DMS53 treated with DMSO at 0.1 percent for 48 hours (cell line): Measurements from ENCODE around the gene GCM1.
A peak's percentile ranks its signal among the peaks of the same experiment; 100 is the strongest.
"Not testable (repeated sequence)": the region's sequence is repeated elsewhere in the genome, so short reads cannot be mapped to it uniquely, and the experiment has no call there.

ENCODE experiments used
- DNase-seq: peaks from one replicate; lab custom pipeline; 2025; ENCODE audit not compliant: unreplicated experiment; lab: John Stamatoyannopoulos, UW

The GCM1 gene, protein sequence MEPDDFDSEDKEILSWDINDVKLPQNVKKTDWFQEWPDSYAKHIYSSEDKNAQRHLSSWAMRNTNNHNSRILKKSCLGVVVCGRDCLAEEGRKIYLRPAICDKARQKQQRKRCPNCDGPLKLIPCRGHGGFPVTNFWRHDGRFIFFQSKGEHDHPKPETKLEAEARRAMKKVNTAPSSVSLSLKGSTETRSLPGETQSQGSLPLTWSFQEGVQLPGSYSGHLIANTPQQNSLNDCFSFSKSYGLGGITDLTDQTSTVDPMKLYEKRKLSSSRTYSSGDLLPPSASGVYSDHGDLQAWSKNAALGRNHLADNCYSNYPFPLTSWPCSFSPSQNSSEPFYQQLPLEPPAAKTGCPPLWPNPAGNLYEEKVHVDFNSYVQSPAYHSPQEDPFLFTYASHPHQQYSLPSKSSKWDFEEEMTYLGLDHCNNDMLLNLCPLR

DNA sequence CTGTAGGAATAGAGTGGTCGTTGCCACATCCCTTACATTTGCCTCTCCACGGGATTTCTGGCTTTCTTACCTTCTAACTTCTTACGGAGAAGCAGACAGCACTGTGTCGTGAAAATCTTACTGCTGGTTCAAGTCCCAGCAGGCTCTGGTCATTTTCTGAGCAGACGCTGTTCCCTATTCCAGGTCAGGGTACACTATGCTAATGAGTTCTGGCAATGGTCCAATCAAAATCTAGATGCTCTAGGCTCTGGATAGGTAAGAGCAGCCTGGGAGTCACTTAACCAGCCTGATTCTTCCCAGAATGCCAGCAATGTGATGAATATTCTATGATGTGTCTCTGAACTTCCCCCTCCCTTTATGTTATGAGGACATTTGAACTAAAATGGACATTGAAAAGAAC is at the start of gene GCM1:
Gene GCM1, minus strand, starts transcription at position 158 of the 400 bp plus-strand sequence. CDS start 3,209 bp downstream, outside the sequence.
- DNase-seq = no peak

DNA sequence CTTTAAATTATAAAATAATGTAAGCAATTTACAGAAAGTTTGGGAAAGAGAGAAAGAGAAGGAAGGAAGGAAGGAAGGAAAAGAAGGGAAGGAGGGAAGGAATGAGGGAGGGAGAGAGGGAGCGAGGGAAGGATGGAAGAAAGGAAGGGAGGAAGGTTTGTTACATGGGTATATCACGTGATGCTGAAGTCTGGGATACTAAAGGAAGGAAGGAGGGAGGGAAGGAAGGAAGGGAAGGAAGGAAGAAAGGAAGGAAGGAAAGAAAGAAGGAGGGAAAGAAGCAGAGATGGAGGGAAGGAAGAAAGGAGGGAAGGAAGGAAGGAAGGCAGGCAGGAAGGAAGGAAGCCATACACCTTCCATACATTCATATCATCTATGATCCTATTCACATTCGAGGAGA is 48.9 kb upstream of the GCM1 start:
- no peak for DNase-seq

DNA sequence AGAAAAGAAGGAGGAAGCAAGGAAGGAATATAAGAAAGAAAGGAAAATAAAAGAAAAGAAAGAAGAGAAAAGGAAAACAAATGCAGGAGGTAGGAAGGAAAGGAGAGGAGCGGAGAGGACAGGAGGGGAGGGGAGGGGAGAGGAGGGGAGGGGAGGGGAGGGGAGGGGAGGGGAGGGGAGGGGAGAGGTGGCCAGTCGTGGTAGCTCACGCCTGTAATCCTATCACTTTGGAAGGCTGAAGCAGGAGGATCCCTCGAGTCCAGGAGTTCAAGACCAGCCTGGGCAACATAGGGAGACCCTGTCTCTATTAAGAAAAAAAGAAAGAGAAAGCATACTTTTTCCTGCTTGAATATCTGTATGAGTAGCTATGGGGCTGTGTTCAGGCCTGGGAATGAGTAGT is 46.4 kb upstream of the GCM1 start:
- no peak for DNase-seq

DNA sequence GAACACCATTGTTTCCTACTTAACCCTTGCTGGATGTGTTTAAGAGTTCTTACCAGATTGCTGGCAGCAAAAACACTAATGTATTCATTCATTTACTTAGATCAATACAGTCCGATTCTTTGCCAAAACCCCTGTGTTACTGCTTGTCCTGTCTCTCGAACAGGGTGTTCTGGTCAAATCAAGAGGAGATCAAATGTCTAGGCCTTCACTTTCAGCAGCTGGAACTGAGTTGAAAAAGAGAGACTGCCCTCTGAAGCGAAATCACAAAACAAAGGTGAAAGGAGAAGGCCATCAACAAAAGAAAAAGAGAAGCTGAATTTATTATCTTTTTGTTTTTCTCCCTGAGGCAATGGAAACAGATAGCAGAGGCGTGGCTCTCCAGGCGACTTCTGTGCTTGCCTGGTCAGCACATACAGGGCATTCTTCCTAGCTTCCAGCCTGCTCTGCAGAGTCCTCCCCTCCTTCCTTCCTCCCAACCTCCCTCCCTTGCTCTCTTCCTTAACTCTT is 44.1 kb upstream of the GCM1 start:
- peak; percentile 33 for DNase-seq

DNA sequence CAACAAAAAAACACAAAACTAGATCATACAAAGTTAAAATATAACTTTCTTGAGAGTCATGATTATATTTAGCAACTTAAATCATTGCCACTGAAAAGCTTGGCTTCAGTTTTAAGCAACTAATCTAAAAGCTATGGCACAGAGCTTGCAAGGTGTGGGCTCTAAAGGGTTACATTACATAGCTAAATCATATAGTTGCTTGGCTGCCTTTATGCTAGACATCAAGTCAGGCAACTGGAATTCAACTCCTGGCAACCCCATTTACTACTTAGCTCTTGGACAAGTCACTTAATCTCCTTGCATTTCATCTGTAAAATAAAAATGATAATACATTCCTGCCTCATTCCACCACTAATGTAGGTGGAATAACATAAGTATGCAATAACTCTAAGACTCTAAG is 40.9 kb upstream of the GCM1 start:
- no peak for DNase-seq

DNA sequence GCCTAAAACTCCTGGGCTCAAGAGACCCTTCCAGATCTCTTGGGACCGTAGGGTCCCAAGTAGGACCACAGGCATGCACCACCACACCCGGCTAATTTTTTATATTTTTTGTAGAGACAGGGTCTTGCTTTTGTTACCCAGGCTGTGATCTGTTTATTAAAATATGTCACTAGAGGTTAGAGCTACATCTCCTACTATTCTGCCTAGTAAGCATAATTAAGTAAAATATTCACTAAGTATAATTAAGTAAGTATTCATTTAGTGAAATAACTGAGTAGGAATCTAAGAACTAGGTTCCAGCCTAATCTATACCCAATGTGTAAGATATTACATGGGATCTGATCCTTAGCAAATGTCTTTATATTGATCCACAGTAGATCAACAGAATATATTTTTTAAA is 40.2 kb upstream of the GCM1 start:
- DNase-seq = no peak

DNA sequence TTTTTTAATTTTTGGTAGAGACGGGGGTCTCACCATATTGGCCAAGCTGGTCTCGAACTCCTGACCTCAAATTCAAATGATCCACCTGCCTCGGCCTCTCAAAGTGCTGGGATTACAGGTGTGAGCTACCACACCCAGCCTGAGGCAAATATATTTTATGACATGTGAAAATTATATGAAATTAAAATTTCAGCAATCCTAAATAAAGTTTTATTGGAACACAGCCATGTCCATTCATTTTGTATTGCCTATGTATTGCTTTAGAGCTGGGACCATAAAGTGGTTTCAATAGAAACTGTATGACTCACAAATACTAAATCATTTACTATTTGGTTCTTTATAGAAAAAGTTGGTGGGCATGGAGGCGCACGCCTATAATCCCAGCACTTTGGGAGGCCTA is 32.0 kb upstream of the GCM1 start:
- no peak for DNase-seq

DNA sequence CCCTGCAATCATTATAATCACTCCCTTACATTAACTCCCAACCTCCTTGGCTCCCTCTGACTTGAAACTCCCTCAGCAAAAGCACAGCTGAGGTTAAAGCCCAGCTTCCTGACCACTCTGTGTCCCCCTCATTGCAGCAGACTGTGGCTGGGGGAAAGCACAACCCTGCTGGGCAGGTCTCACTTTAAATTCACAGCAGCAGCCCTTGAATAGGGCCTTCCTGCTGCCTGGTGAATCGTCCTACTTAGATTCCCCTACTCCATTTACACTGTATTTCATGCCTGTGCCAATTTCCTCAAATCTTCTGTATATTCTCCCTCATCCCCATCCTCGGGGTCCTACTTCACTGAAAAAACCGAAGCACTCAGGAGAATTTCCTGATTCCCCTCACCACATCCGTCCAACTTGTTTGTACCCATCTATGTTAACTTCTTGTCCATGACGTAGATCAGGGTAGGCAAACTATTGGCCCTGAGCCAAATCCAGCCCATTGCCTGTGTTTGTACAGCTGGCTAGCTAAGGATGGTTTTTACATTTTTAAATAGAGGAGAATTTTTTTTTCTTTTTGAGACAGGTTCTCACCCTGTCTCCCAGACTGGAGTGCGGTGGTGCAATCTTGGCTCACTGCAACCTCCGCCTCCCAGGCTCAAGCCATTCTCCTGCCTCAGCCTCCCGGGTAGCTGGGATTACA is 31.5 kb upstream of the GCM1 start:
- DNase-seq = peak; percentile 95

DNA sequence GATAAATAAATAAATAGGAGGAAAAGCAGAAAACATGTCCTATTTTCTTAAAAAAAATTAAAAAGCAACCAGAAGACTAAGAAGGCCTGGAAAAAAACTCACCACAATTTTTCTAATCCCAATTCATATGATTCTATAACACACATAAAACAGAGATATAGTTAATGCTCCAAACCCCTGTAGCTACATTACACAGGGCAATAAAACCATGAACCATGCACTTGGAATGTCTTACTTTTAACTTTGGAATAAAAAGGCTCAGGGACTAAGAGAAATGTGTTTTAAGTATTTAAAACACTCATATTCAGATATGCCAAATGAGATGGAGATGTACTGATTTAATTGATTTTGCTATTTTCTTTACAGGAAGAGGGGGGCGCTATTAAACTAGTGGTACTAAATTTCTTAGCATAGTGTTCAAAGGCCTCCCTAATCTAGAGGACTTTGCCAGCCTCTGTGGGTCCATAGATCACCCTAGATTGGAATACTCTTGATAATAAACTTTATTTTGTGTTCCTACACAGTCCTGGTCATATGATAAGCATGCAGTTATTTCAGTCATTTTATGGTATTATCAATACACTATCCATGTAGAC is 30.3 kb upstream of the GCM1 start:
- DNase-seq = no peak

DNA sequence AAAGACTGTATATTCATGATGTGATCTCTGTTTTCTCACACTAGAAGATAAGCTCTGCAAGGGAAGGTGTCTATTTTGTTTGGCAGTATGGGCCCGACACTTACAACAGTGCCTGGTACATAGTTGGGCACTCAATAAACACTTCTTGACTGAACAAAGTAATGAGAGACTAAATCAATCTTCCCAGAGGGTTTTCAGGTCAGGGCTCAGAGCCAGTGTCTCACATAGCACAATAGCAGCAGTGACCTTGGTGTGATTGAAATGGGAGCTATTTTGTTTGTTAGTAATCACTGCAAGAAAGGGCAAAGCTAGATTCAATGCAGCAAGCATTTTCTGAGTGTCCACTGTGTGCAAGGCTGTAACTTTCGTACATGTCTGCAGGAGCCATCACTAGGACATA is 26.4 kb upstream of the GCM1 start:
- DNase-seq = no peak

DNA sequence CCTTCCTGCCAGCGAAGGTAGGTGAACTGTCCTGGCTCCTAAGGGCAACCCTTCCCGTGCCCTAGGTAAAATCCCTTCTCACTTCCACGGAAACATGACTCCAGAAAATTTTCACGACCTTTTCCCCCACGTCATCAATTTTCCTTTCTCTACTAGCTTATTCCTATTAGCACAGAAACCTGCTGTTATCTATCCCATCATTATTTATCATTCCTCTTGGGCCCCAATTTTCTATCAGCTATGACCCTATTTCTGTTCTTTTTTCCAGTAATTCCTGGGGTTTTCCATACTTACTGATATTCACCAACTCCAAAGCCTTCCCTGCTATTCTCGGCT is 23.8 kb upstream of the GCM1 start:
- DNase-seq = no peak

DNA sequence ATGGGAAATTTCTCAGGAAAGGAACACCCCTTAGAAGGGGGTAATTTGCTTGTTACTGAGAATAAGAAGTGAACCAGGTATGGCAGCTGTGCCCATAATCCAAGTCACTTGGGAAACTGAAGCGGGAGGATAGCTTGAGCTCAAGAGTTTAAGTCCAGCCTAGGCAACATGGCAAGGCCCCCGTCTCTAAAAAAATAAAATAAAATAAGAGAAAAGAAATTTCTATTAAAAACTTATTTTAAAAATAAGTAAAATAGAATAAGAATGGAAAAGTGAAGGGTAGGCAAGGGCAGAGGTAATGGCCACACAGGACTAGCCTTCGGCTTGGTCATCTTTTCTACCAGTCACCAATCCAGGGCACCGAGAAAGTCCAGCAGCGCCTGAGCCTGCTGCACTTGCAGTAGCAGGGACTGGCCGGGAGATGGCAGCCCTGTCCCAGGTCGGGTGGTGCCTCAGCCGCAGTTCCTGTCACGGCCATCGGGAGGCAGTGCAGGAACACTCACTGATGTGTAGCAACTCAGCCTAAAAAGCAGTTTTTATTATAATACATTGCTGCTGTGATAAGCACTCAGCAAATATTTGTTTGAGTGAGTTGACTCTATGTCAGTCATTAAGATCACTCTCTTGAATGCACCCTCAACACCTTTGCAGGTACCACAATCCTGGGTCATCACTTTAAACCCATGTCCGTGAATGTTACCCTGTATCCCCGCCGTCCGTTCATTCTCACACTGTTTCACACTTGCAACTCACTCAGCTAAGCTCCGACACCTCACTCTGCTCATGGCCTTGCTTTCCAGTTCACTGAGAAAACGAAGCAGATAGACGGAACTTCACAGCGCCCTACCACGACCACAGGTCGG is 23.2 kb upstream of the GCM1 start:
- peak; percentile 57 for DNase-seq

DNA sequence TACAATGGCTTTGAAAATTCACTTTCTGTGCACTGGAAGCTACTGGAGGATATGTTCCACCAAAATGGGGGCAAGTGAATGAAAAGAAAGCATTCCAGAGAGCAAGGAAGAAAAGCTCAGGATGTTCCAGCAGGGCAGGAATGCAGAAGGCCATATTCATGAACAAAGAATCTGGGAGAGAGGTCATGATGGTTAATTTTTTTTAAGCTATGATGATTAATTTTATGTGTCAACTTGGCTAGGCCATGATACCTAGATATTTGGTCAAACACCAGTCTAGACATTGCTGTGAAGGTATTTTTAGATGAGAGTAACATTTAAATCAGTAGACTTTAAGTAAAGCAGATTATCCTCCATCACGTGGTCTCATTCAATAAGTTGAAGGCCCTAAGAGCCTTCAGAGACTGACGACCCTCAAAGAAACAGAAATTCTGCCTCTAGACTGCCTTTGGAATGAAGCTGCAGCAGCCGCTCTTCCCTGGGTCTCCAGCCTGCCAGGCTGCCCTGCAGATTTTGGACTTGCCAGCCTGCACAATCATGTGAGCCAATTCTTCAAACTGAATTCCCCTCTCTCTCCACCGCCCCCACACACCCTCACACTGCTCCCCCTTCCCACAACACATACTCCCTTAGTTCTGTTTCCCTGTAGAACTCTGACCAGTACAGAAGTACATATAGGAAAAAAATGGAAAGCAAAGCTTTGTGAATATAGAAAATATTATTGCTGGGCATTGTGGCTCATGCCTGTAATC is 20.1 kb upstream of the GCM1 start:
- DNase-seq = no peak

DNA sequence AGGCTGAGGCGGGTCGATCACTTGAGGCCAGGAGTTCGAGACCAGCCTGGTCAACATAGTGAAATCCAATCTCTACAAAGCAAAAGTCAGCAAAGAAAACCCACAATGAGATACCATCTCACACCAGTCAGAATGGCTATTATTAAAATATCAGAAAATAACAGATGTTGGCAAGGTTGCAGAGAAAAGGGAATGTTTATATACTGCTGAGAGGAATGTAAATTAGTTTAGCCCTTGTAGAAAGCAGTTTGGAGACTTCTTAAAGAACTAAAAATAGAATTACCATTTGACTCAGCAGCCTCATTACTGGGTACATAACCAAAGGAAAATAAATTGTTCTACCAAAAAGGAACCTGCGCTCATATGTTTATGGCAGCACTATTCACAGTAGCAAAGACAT is 16.7 kb upstream of the GCM1 start:
- no peak for DNase-seq

DNA sequence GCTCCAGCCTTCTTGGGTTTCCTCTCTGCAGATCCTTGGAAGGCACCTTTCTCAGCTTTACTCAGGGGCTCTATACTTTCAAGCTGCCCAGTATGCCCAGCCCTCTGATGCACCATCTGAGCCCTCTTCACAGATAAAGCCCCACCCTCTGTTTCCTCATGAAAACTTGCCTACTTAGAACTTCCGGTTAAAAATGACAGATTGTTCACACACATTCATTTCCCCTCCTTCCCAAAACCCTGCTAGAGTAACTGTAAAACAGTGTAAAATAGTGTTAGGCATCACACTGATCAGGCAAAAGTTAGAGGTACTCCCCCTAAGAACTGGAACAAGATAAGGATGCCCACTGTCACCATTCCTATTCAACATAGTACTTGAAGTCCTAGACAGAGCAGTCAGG is 14.0 kb upstream of the GCM1 start:
- no peak for DNase-seq

DNA sequence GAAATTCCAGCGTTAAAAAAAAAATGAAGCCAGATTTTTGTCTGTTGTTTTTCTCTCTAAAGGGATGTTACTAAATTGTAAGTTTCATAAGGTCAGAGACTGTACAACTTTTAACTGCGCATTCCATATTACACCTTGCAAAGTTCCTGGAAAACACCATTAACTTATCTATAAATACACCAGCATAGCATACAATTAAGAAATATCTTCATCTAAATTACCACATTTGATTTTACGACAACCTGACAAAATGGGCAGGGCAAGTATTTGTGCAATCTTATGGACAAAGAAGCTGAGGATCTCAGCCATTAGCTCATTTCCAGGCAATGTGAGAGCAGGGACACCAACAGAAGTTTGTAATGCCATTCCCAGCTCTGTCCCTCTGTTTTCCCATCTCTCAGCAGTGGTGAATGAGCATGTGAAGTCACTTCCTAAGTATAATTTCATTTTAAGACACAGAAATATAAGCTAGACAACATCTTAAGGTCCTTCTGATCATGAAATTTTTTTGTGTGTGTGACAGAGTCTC is 12.9 kb upstream of the GCM1 start:
- no peak for DNase-seq

DNA sequence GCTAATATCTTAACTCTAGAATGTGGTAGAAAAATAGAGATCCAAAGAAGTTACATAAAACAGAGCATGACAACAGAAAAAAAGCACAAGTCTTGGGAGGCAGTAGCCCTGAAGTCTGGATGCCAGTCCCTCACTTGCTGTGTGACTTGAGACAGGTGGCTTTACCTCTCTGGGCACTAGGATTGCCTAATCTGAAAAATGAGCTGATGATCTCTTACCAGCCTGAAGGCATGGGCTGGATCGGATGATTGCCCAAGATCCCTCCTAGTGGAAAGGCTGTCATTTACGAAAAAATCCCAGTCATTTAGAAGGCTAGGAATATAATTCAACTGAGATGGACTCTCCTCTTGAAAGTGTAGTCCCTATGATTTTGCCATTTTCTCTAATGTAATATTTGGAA is 10.9 kb upstream of the GCM1 start:
- DNase-seq = no peak

DNA sequence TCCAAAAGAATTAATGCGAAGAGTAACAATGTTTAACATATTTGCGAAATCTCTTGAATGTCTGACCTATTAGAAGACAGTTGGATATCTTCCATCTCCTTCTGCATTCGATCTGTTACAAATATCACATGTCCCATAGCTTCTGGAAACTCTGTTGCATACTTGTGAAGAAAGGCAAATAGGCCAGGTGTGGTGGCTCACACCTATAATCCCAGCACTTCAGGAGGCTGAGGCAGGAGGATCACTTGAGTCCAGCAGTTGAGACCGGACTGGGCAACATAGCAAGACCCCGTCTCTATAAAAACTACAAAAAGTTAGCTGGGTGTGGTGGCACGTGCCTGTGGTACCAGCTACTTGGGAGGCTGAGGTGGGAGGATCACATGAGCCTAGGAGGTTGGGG is 9.4 kb upstream of the GCM1 start:
- DNase-seq = not testable (repeated sequence)

DNA sequence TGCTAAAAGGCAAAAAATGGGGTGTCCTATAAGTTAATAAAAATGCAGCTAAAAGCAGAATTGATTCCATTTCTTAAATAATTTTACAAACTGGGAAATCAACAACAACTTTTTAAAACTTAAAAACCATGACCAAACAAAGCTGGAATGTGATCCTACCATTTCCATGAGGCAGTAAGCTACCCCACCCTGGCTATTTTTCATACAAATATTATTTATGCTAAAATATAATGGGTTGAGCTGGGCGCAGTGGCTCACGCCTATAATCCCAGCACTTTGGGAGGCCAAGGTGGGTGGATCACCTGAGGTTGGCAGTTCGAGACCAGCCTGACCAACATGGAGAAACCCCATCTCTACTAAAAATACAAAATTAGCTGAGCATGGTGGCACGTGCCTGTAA is 6.6 kb upstream of the GCM1 start:
- DNase-seq = not testable (repeated sequence)

DNA sequence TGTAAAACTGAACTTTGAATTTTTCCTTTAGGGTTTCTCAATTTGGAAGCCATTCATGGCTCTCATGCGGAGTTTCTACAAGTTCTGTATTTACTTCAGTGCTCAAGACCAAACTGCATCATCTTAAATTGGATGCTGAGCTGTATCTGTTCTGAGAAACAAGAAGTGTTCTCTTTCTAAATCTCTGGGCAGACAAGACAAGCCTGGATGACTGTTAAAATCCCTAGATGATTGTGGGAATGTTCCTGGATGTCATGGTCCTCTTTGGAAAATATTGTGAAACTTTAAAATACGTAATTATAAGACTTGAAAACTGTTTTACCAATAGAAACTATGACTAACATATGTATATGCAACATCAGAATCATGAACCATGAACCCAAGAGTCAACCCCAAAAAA is 6.2 kb upstream of the GCM1 start:
- DNase-seq = no peak
